BLaER1 treated with 17β-estradiol and CSF1 and Interleukin-3, amounts not matched to agents 10 nM and 100 nM (cell line): ENCODE results near the gene SCUBE3.

Experiments used
- H3K27ac ChIP-seq, 11 experiments: shearing (Covaris generic); formaldehyde crosslinking; 2 replicates each; pipeline ENCODE4 v1.8.1; 2022
- H3K27me3 ChIP-seq, 11 experiments: shearing (Covaris generic); formaldehyde crosslinking; 2 replicates each; pipeline ENCODE4 v1.8.1; 2022
- H3K36me3 ChIP-seq, 11 experiments: shearing (Covaris generic); formaldehyde crosslinking; 2 replicates each; pipeline ENCODE4 v1.8.1; 2022
- H3K4me1 ChIP-seq, 10 experiments: shearing (Covaris generic); formaldehyde crosslinking; 2 replicates each; pipeline ENCODE4 v1.8.1; 2022
- H3K4me2 ChIP-seq, 11 experiments: shearing (Covaris generic); formaldehyde crosslinking; 2 replicates each; pipeline ENCODE4 v1.8.1; 2022
- H3K4me3 ChIP-seq, 10 experiments: shearing (Covaris generic); formaldehyde crosslinking; 2 replicates each; pipeline ENCODE4 v1.8.1; 2022
- H3K9ac ChIP-seq, 11 experiments: shearing (Covaris generic); formaldehyde crosslinking; 2 replicates each; pipeline ENCODE4 v1.8.1; 2022
- H3K9me3 ChIP-seq, 11 experiments: shearing (Covaris generic); formaldehyde crosslinking; replicated peaks in 1 of 11; 2 replicates each; pipeline ENCODE4 v1.8.1; 2022
- H4K20me1 ChIP-seq, 11 experiments: shearing (Covaris generic); formaldehyde crosslinking; 2 replicates each; pipeline ENCODE4 v1.8.1; 2022
- Cebpa-rat ChIP-seq, 11 experiments: shearing (Covaris generic); IDR thresholded peaks; 2 replicates each; pipeline ENCODE4 v1.8.1; 2022

Gene SCUBE3

GRCh38 chr6:35223396-35223795 is 9.6 kb downstream of the SCUBE3 start:
- Histone ChIP-seq H3K27ac (no peak overlapping the region), H3K4me3 (no peak overlapping the region), H3K9ac (no peak overlapping the region), H3K9me3 (no peaks in the 10 kb centered on the region), H3K36me3 (no peaks in the 10 kb centered on the region; a peak in 1 of 22 replicates), H3K4me1 (peaks cover 6 to 24% (median 18%) of the 10 kb centered on the region in 10 experiments), H4K20me1 (peaks cover 0 to 6% (median 0%) of the 10 kb centered on the region in 11 experiments; a peak in 4 of 22 replicates), H3K4me2 (no peak overlapping the region), H3K27me3 (peaks cover 0 to 8% (median 5%) of the 10 kb centered on the region in 11 experiments; a peak in 9 of 22 replicates)
- TF ChIP-seq Cebpa-rat (IDR thresholded peaks at IDR 0.05), result no peak

GRCh38 chr6:35224720-35225119 is 11.0 kb downstream of the SCUBE3 start:
- Histone ChIP-seq H3K4me3 (no peak overlapping the region), H3K4me2 (no peak overlapping the region), H3K27me3 (no peaks in the 10 kb centered on the region), H3K27ac (no peak overlapping the region), H4K20me1 (0 out of 22 replicates have a peak, but pooled peaks cover 0 to 4% (median 0%) of the 10 kb centered on the region in 11 experiments), H3K36me3 (peaks cover 0 to 4% (median 0%) of the 10 kb centered on the region in 11 experiments; a peak in 1 of 22 replicates), H3K9me3 (no peaks in the 10 kb centered on the region), H3K9ac (no peak overlapping the region), H3K4me1 (peaks cover 0 to 13% (median 7%) of the 10 kb centered on the region in 10 experiments; a peak in 13 of 20 replicates)
- TF ChIP-seq Cebpa-rat (IDR thresholded peaks at IDR 0.05), result no peak

DNA sequence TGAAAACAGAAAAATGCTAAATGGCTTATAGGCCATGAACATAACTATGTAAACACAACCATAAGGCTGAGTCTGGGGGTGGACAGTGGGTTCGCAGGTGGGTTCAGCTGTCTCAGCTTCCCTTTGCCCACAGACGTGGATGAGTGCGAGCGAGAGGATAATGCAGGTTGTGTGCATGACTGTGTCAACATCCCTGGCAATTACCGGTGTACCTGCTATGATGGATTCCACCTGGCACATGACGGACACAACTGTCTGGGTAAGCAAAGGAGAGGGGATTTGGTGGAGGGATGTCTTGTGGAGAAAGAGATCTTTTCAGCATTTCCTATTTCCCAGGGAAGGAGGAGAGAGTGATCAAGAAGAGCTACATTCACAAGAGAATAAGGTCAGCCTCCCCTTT is 14.7 kb downstream of the SCUBE3 start:
- Histone ChIP-seq H3K36me3 (peaks cover 0 to 11% (median 4%) of the 10 kb centered on the region in 11 experiments; a peak in 5 of 22 replicates), H3K4me3 (no peak overlapping the region), H3K27ac (no peak overlapping the region), H3K4me2 (no peak overlapping the region), H4K20me1 (no peaks in the 10 kb centered on the region), H3K27me3 (no peaks in the 10 kb centered on the region), H3K4me1 (no peaks in the 10 kb centered on the region), H3K9me3 (no peaks in the 10 kb centered on the region), H3K9ac (no peak overlapping the region)
- TF ChIP-seq Cebpa-rat (IDR thresholded peaks at IDR 0.05), result no peak

DNA sequence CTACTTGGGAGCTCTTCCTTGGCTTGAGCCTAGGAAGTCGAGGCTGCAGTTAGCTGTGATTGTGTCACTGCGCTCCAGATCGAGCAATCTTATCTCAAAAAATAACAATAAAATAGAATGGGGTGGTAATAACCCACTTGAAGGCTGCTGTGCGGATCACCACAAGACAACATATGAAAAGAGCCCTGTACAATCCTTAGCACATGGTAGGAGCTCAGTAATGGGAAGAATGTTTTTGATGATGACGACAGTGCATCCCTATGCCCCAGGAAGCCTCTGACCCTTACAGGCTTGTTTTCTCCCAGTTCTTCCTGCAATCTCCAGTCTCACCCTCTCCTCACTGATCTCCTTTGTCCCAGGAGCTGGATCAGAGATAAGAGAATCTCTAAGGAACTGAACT is 15.5 kb downstream of the SCUBE3 start:
- H4K20me1 ChIP-seq, result no peaks in the 10 kb centered on the region
- no peaks in the 10 kb centered on the region for H3K27me3 ChIP-seq
- peaks cover 0 to 15% (median 5%) of the 10 kb centered on the region in 11 experiments; a peak in 6 of 22 replicates for H3K36me3 ChIP-seq
- no peak overlapping the region for H3K4me3 ChIP-seq
- no peak overlapping the region for H3K9ac ChIP-seq
- H3K4me2 ChIP-seq, result no peak overlapping the region
- TF ChIP-seq Cebpa-rat (IDR thresholded peaks at IDR 0.05), result no peak
- peaks cover 0 to 1% (median 0%) of the 10 kb centered on the region in 11 experiments; a peak in 1 of 22 replicates for H3K9me3 ChIP-seq
- no peak overlapping the region for H3K27ac ChIP-seq
- H3K4me1 ChIP-seq, result no peaks in the 10 kb centered on the region

GRCh38 chr6:35230498-35230897 is 16.7 kb downstream of the SCUBE3 start:
- no peak for TF ChIP-seq Cebpa-rat (IDR thresholded peaks at IDR 0.05)
- Histone ChIP-seq H3K4me3 (no peak overlapping the region), H3K4me2 (no peak overlapping the region), H3K4me1 (no peaks in the 10 kb centered on the region), H3K9me3 (peaks cover 0 to 13% (median 10%) of the 10 kb centered on the region in 11 experiments; a peak in 18 of 22 replicates), H3K36me3 (peaks cover 0 to 21% (median 10%) of the 10 kb centered on the region in 11 experiments; a peak in 9 of 22 replicates), H3K27me3 (no peaks in the 10 kb centered on the region), H3K27ac (no peak overlapping the region), H4K20me1 (no peaks in the 10 kb centered on the region), H3K9ac (no peak overlapping the region)

DNA sequence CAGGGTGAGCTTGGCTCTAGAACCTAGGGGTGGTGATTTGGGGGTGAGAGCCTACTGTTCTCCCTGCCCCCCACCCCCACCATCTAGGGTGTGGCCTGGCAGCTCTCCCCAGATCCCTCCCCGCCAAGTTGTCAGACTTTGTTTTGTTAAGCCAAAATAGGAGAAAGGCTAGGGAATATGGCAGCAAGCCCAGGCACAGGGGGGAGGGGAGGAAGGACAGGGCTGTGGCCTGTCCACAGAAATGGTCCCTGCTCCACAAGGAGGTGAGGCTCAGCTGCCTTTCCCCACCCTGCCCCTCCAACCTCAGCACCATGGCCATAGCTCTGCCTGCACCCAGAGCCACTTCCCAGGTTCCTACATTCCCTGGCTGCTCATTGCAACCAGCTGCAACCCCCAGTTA is 17.2 kb downstream of the SCUBE3 start:
- Histone ChIP-seq H3K27me3 (no peaks in the 10 kb centered on the region), H3K9ac (no peak overlapping the region), H3K4me1 (no peaks in the 10 kb centered on the region), H3K4me2 (no peak overlapping the region), H3K27ac (no peak overlapping the region), H3K9me3 (peaks cover under 1 to 16% (median 14%) of the 10 kb centered on the region in 11 experiments; a peak in 19 of 22 replicates), H3K36me3 (peaks cover 0 to 23% (median 12%) of the 10 kb centered on the region in 11 experiments; a peak in 9 of 22 replicates), H4K20me1 (no peaks in the 10 kb centered on the region; a peak in 1 of 22 replicates), H3K4me3 (no peak overlapping the region)
- TF ChIP-seq Cebpa-rat (IDR thresholded peaks at IDR 0.05), result no peak

- Histone ChIP-seq H3K9ac (no peak overlapping the region), H4K20me1 (no peaks in the 10 kb centered on the region; a peak in 1 of 22 replicates), H3K27ac (no peak overlapping the region), H3K4me2 (no peak overlapping the region), H3K4me1 (no peaks in the 10 kb centered on the region), H3K4me3 (no peak overlapping the region), H3K36me3 (peaks cover 0 to 30% (median 16%) of the 10 kb centered on the region in 11 experiments; a peak in 10 of 22 replicates), H3K27me3 (no peaks in the 10 kb centered on the region), H3K9me3 (peaks cover 7 to 21% (median 19%) of the 10 kb centered on the region in 11 experiments; a peak in 19 of 22 replicates)
- no peak for TF ChIP-seq Cebpa-rat (IDR thresholded peaks at IDR 0.05)
Observed at GRCh38 chr6:35231563-35231962, 17.8 kb downstream of the SCUBE3 start.

DNA sequence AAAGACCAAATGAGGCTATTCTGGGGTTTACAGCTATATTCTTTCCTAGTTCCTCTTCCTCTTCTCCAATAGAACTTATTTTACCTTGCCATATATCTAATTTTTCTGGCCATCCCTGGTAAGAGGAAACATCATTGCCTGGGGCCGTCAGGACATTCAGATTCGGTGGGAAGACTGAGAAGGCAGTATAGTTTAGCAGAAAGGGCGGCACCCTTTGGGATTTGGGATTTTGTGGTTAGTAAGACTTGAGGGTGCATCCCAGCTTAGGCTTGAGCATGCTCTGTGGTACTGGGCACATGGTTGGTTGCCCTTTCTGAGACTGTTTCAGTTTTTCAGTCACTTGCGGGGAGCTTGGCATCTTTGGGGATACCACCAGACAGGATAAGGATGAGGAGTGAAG is 21.1 kb downstream of the SCUBE3 start:
- Histone ChIP-seq H3K4me2 (no peak overlapping the region), H4K20me1 (peaks cover 0 to 19% (median 4%) of the 10 kb centered on the region in 11 experiments; a peak in 9 of 22 replicates), H3K4me3 (no peak overlapping the region), H3K4me1 (peaks cover 19 to 25% (median 24%) of the 10 kb centered on the region in 10 experiments), H3K9ac (no peak overlapping the region), H3K27me3 (no peaks in the 10 kb centered on the region), H3K9me3 (peaks cover 7 to 24% (median 21%) of the 10 kb centered on the region in 11 experiments; a peak in 19 of 22 replicates), H3K27ac (no peak overlapping the region), H3K36me3 (peaks cover 0 to 36% (median 16%) of the 10 kb centered on the region in 11 experiments; a peak in 10 of 22 replicates)
- no peak for TF ChIP-seq Cebpa-rat (IDR thresholded peaks at IDR 0.05)

- Histone ChIP-seq H3K36me3 (peaks cover 0 to 43% (median 15%) of the 10 kb centered on the region in 11 experiments; a peak in 11 of 22 replicates), H3K9me3 (peaks cover 7 to 24% (median 21%) of the 10 kb centered on the region in 11 experiments; a peak in 19 of 22 replicates), H3K27ac (no peak overlapping the region), H3K4me1 (peaks cover 23 to 32% (median 30%) of the 10 kb centered on the region in 10 experiments), H3K4me3 (no peak overlapping the region), H4K20me1 (peaks cover 0 to 31% (median 10%) of the 10 kb centered on the region in 11 experiments; a peak in 12 of 22 replicates), H3K9ac (no peak overlapping the region), H3K4me2 (no peak overlapping the region), H3K27me3 (no peaks in the 10 kb centered on the region)
- no peak for TF ChIP-seq Cebpa-rat (IDR thresholded peaks at IDR 0.05)
Observed at GRCh38 chr6:35236223-35236622, 22.5 kb downstream of the SCUBE3 start.
